Measurements from ENCODE around the gene PIAS2.
A peak's percentile ranks its signal among the peaks of the same experiment; 100 is the strongest.

PIAS2 gene

GRCh38 chr18:46764586-46764985 lies 152.7 kb downstream of the PIAS2 start:
- no peak for DNase-seq

GRCh38 chr18:46761059-46761769 lies 156.1 kb downstream of the PIAS2 start:
- DNase-seq: peak in 2 of 58 donors; percentile 41 to 43

- DNase-seq: peak in 5 of 58 donors; percentile 4 to 24 (median 15)
Observed at GRCh38 chr18:46759890-46760289, 157.4 kb downstream of the PIAS2 start.

GRCh38 chr18:46756559-46757201 lies 160.6 kb downstream of the PIAS2 start, which contains the start of gene ST8SIA5:
ST8SIA5 (minus strand) TSS chr18:46757053; CDS start chr18:46756508, 545 bp downstream.
- DNase-seq: peak in 12 of 58 donors; percentile 14 to 70 (median 48)

- peak in 2 of 58 donors; percentile 7 to 16 for DNase-seq
Observed at GRCh38 chr18:46756025-46756558, 161.2 kb downstream of the PIAS2 start.

GRCh38 chr18:46755315-46756024 lies 161.8 kb downstream of the PIAS2 start:
- DNase-seq: peak in 20 of 58 donors; percentile 10 to 71 (median 34)

- peak in 8 of 58 donors; percentile 11 to 71 (median 44) for DNase-seq
Observed at GRCh38 chr18:46754661-46755292, 162.5 kb downstream of the PIAS2 start.

GRCh38 chr18:46754188-46754587 lies 163.1 kb downstream of the PIAS2 start:
- no peak for DNase-seq
